GM12874 (cell line): ENCODE data around the gene ZNF672.

ENCODE experiments used
- TF ChIP-seq, protein P1 (sequence below): IDR thresholded peaks from 2 replicates; pipeline ENCODE4 v1.5.1; 2011; ENCODE audit warnings: low read depth, mild to moderate bottlenecking, control low read depth, low read length, moderate library complexity; ENCODE audit not compliant: insufficient read depth

ZNF672 gene

DNA sequence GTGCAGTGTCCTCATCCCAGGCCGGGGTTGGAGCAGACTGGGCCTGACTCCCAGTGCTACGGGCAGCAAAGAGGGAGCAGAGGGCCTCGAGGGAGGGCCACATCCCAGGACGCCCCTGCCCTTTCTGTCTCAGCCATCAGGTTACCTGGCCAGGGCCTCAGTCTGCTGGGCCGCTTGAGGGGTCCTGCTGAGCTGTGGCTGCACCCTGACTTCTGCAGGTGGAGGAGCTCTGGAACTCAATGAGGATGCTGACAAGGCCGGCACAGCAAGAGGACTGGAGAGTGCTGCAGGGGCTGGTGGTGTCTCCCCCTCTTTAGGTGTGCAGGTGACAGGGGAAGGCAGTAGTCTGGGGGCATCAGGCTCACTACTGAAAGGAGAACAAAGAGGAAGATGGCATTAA lies 17.6 kb downstream of the ZNF672 start:
- TF ChIP-seq, protein P1, sequence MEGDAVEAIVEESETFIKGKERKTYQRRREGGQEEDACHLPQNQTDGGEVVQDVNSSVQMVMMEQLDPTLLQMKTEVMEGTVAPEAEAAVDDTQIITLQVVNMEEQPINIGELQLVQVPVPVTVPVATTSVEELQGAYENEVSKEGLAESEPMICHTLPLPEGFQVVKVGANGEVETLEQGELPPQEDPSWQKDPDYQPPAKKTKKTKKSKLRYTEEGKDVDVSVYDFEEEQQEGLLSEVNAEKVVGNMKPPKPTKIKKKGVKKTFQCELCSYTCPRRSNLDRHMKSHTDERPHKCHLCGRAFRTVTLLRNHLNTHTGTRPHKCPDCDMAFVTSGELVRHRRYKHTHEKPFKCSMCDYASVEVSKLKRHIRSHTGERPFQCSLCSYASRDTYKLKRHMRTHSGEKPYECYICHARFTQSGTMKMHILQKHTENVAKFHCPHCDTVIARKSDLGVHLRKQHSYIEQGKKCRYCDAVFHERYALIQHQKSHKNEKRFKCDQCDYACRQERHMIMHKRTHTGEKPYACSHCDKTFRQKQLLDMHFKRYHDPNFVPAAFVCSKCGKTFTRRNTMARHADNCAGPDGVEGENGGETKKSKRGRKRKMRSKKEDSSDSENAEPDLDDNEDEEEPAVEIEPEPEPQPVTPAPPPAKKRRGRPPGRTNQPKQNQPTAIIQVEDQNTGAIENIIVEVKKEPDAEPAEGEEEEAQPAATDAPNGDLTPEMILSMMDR = no peak

DNA sequence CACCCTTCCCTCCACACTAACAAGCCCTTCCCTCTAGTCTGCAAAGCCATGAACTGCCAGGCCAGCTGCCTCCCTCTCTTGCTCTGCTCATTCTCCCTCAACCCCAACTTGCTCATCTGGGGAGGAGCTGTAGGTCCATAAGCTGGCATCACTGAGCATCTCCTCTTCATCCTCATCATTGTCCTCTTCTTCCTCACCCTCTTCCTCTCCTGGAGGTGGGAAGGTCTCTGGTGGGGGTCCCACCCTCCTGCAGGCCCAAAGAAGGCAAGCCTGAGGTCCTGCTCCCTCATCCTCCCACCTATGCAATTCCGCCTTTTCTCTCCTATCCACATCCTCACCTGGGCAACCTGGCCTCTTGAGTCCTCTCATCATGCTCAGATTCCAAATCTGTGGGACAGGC lies 18.2 kb downstream of the ZNF672 start:
- TF ChIP-seq, protein P1 = no peak

DNA sequence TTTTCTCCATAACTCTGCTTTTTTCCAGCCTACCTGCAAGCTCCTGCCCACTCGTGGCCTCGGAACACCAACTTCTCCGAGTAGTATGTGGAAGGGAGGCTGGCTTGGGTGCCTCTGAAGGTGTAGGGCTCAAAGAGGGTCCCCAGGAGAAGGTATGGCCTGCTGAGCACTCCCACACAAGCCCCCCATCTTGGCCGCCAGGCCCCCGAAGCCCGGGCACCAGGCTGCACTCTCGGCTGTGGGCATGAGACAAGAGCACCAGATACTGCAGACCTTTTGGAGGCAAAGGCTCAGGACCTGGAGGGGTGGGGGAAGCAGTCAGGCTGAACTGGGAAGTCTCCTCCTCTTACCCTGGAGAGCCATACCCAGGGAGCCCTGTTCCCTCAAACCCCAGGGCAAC lies 19.2 kb downstream of the ZNF672 start:
- TF ChIP-seq, protein P1 = no peak

DNA sequence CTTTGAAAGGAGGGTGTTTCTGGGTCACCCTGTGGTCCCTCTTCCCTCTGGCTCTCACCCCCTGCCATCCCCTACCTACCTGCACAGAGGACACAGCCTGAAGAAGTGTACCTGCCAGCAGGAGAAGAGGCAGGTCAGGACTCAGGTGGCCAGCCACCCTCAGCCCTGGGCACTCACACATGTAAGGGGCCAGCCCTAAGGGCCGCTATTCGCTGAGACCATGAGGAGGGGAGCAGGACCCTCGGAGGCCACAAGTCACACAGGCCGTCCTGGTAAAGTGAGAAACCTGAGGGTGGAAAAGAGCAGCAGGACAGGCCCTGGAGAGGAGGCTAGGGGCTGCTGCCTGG lies 19.7 kb downstream of the ZNF672 start:
- TF ChIP-seq, protein P1 = no peak

DNA sequence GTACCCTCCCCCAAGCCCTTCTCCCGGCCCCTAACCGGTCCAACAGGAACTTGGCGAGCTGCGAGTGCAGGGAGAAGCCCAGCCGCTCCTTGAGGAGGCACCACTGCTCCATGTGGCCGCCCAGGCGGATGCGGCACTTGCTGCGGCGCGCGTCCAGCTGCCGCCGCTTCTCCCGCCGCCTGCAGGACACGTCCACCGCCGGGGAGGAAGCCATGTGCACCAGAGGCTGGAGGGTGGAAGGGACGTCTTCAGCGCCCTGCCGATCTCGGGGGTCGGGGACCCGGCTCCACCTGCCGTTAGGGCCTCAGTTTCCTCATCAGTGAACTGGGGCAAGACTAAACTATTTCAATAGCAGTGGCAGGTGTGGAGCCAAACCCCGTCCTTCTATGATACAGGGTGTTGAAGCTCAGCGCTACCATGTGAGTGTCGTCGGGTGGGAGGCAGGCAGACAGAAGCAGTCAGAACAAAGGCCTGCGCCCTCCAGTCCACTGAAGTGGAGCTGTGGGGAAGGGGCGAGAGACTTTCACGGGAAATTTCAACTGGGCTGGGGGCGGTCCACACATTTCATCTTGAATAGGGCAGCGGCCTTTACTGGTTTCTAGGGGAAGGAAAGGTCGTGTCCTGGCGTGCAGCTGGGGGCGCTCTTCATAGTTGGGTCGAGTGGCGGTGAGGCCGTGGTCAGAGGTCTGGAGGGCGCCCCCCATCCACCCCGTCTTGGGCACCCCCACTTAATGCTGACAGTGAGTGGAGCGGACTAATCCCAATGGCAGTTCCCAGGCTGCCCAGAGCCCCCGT lies 20.3 kb downstream of the ZNF672 start:
- TF ChIP-seq, protein P1 = peak; percentile 84

DNA sequence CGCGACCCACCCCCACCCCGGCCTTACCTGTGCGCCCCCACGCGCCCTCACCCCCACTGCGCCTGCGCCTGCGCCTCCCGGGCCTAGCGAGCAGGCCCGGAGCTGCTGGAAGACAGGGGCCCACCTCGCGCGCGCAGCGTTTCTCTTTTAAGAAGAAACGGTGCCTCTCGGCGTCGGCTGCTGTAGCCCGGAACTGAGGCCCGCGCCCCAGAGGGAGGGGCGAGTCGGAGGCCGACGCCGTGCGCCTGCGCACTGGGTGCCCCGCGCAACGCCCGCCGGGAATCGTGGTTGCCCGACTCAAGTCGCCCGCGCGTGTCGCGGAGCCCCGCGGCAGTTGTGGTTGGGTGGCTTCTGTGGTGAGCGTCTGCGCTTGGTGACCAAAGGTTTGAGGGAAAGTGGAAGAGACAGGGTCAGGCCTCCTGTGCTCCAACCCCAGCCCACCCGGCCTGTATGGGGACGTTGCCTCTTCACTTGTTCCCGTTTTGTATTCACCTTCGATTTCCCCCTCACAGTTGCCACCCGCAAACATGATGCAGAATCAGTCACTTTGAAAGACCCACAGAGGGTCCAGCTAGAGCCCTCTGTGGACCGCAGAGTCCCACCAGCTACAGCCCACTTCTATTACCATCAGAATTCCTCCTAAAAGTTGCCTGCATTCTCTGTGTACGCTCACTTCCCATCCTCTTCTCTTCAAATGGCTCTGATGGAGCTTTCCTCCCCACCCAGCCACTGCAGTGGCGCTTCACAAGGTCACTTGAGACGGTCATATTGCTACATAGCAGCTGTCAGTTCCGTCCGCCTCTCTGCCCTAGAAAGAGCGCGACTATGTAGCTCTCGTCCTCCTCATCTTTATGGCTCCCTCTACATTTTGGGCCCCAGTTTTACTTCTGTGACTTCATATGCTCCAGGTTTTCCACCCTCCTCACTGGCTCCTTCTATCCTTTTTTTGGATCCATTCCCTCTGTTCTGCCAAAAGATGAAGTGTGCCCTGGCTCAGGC lies 21.2 kb downstream of the ZNF672 start, which contains the start of gene ZNF692:
TSS of gene ZNF692 (minus strand) at position 195 of the 999 bp plus-strand sequence. CDS start 776 bp downstream, outside the sequence.
- TF ChIP-seq, protein P1 = no peak

DNA sequence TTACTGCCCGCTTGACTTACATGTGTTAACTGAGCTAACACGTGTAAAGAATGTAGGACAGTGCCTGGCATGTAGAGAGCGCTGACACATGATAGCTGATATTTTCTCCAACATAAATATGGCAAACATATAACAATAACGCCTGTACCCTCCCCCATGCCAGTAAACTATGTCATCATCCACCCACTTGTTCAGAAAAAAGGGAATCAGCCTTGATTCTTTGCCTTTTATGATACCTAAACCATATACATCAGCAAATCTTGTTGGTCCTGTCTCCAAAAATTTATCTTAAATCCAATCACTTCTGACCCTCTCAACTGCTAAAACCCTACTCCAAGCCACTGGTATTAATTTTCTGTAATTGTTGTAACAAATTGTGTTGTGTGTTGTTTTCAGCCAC lies 22.0 kb downstream of the ZNF672 start:
- TF ChIP-seq, protein P1 = no peak
